ENCODE results near the gene ZBTB26. TPM values are rescaled to one million over a fixed set of nuclear protein-coding genes. Genes with fewer than 3 reads are reported as not detected.

ZBTB26 gene
- total RNA-seq, 1 donor from 2014 or later: 8.2 TPM

DNA sequence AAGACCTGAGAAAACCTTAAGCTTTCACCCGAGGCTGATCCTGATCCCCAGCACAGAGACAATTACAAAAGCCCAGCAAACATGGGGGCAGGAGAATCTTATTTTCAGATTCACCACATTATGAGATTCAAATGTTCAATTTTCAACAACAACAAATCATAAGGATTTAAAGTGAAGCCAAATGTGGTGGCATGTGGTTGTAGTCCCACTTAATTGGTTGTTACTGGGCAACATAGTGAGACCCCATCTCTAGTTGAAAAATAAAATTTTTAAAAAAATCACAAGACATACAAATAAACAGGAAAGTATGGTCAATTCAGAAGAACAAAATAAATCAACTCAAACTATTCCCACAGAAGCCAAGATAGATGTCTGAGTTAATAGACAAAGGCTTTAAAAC, 5.6 kb upstream of the ZBTB26 start:
- Histone ChIP-seq H3K4me1 (peaks cover 21% of the 10 kb centered on the region), H3K36me3 (peaks cover 16% of the 10 kb centered on the region), H3K9me3 (no peaks in the 10 kb centered on the region), H3K4me3 (no peak overlapping the region), H3K27me3 (no peaks in the 10 kb centered on the region), H3K27ac (no peak overlapping the region)
- DNase-seq (no peak), ATAC-seq (no peak)
- intact Hi-C loops (cut with DNase I): no loop called here
- TF ChIP-seq CTCF (IDR thresholded peaks at IDR 0.05): no peak

GRCh38 chr9:122936464-122936863, 5.2 kb upstream of the ZBTB26 start:
- ATAC-seq: no peak
- TF ChIP-seq CTCF (IDR thresholded peaks at IDR 0.05): no peak
- H3K9me3 ChIP-seq: no peaks in the 10 kb centered on the region
- peaks cover 19% of the 10 kb centered on the region for H3K4me1 ChIP-seq
- H3K27ac ChIP-seq: no peak overlapping the region
- H3K4me3 ChIP-seq: no peak overlapping the region
- no peak for DNase-seq
- intact Hi-C loops (cut with DNase I): no loop called here
- peaks cover 16% of the 10 kb centered on the region for H3K36me3 ChIP-seq
- no peaks in the 10 kb centered on the region for H3K27me3 ChIP-seq

DNA sequence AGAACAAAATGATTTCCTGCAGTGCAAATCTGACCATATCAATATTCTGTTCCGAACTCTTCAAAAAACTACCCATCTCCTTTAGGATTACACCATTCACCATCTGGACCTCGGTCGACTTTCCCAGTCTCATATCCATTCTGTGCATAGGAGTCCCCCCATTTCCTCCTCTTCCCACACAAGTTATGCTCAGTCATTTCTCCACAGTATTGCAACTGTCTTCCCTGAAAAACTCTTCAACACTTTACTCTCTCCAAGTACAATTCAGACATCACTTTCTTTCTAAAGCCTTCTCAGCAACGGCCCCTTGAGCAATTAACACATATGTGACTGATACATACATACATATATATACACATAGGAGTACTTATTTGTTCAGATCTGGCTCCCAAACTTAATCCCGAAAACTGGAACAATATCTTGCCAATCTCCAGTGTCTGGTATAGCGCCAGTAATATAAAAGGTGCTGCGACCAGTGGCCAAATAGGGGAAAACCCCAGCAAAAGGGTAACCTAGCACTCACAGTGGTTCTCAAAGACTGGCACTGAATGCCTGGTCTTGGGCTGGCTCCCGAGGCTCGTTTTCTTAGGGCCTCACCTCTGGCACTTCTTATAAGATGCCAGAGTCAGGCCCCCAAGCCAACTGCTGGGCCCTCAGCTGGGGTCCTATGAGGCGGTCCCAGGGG, 629 bp downstream of the ZBTB26 start:
- Histone ChIP-seq H3K4me1 (peaks cover 24% of the 10 kb centered on the region), H3K4me3 (peak overlapping the region; percentile 87), H3K27ac (peak overlapping the region; percentile 81)

DNA sequence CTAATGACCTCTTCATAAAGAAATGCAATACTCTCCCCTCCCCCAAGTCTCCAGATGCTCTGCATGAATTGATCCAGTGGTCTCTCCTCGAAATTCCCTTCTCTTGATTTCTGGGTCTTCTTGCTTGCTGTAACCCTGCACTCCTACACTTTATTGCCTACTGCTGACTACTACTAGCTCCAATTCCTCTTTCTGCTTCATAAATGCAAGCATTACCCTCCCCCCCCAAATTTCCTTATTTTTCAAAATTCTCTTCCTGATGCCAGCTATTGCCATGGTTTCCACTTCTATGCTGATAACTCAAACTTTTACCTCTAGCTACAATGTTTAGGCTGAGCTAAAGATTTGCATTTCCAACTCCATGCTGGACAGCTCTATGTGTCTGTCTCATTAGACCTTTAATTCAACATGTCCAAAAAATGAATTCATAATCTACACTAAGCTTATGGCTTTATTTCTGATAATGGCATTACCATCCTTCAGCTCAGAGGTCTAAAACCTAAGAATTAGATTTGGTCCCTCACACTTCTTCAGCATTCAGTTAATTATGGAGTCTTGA, 1.4 kb downstream of the ZBTB26 start:
- H3K36me3 ChIP-seq: peaks cover 3% of the 10 kb centered on the region
- TF ChIP-seq CTCF (IDR thresholded peaks at IDR 0.05): no peak
- H3K27ac ChIP-seq: no peak overlapping the region
- no peaks in the 10 kb centered on the region for H3K27me3 ChIP-seq
- H3K9me3 ChIP-seq: no peaks in the 10 kb centered on the region
- H3K4me1 ChIP-seq: peaks cover 24% of the 10 kb centered on the region
- no peak overlapping the region for H3K4me3 ChIP-seq
- intact Hi-C loops (cut with DNase I): no loop called here
- no peak for ATAC-seq
- DNase-seq: no peak

More for the DNA sequence above, 629 bp downstream of the ZBTB26 start:
- Histone ChIP-seq H3K9me3 (no peaks in the 10 kb centered on the region), H3K36me3 (peaks cover 3% of the 10 kb centered on the region), H3K27me3 (no peaks in the 10 kb centered on the region)
- ATAC-seq: no peak
- TF ChIP-seq CTCF (IDR thresholded peaks at IDR 0.05): no peak
- intact Hi-C loops (cut with DNase I): no loop called here
- no peak for DNase-seq

DNA sequence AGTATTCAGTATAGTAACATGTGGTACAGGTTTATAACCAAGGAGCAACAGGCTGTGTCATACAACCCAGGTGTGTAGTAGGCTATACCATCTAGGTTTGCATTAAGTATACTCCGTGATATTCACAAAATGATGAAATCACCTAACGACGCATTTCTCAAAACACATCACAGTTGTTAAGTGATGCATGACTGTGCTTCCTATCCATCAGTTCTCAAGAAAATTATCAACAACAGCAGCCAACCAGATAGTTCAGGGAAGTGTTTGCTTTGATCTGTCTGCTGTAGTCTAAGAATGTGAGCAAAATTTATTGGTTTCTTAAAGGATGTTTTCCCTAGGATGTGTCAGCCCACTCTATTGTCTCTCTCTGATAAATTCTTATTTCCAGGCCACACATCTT, 7.4 kb downstream of the ZBTB26 start:
- intact Hi-C loops (cut with DNase I): no loop called here
- no peak overlapping the region for H3K4me3 ChIP-seq
- H3K9me3 ChIP-seq: no peaks in the 10 kb centered on the region
- H3K27ac ChIP-seq: no peak overlapping the region
- ATAC-seq (no peak), DNase-seq (no peak)
- H3K4me1 ChIP-seq: no peaks in the 10 kb centered on the region
- peaks cover 19% of the 10 kb centered on the region for H3K36me3 ChIP-seq
- TF ChIP-seq CTCF (IDR thresholded peaks at IDR 0.05): no peak
- no peaks in the 10 kb centered on the region for H3K27me3 ChIP-seq

All from upper lobe of right lung (tissue), 1 donor.